Skeletal muscle cell (primary cell): ENCODE data around the gene NDUFA1.
"Not testable (repeated sequence)": the region's sequence is repeated elsewhere in the genome, so short reads cannot be mapped to it uniquely, and the experiment has no call there.

ENCODE experiments used
- DNase-seq: peaks from one replicate; pipeline ENCODE4 v3.0.0-alpha.2; 2010; ENCODE audit warnings: low read depth
- H3K4me3 ChIP-seq: 2 replicates; pipeline ENCODE4 v1.5.1; 2011; ENCODE audit warnings: low read depth, mild to moderate bottlenecking, control low read depth, low read length, moderate library complexity

Gene NDUFA1

DNA sequence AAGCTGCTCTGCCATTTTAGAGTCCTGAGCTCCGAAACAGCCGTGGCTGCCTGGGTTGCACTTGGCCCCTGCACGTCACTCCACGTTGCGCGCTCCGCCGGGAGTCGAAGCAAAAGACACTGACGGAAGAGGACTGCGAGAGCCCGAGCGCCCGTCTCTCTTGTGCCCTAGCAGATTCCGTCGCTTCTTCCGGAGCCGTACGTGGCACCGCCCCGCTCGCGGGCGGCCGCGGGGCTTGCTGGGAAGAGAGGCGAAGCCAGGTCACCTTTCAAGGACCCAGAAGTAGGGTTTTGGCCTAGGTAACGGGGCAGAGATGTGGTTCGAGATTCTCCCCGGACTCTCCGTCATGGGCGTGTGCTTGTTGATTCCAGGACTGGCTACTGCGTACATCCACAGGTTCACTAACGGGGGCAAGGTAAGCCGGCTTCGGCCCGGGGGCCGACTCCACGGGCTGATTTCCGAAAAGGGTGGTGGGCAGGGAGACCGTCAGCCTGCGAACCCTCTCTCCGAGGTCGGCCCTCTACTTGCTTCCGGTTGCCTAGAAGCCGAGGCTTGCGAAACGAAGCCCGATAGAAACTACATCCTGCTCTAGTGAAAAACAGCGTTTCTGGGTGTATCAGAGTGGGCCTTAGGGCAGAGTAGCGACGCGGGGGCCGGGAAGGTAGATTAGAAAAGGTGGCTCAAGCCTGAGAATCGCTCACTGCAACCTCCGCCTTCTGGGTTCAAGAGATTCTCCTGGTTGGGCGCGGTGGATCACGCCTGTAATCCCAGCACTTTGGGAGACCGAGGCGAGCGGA lies at the start of gene NDUFA1, which contains the start of gene RNF113A:
Gene NDUFA1 (plus strand): TSS at position 234 of the 797 bp plus-strand sequence. CDS start 80 bp downstream, at position 314.
Gene RNF113A (minus strand): TSS at position 135 of the 797 bp plus-strand sequence. CDS start 120 bp downstream, at position 15.
- H3K4me3 ChIP-seq, result peak within 1 kb of the TSS; percentile 69
- peak; percentile 53 for DNase-seq

DNA sequence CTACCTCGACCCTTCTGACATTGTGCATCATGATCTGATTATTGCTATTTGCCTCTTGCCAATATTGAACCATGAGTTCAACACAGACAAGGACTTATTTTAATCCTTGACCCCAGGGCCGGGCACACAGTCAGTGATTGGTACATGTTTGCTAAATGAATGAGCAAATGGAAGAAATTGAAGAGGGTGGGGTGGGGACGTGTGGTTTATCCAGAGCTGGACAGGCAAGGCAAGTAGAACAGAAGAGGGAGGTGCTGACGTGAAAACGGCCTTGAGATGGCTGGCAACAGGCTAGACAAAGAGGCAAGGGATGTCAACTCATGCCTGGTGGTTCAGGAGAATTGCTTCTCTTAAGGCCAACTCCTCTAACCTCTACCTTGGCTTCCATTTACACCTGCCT lies 47.4 kb upstream of the NDUFA1 start:
- H3K4me3 ChIP-seq, DNase-seq: not testable (repeated sequence)

DNA sequence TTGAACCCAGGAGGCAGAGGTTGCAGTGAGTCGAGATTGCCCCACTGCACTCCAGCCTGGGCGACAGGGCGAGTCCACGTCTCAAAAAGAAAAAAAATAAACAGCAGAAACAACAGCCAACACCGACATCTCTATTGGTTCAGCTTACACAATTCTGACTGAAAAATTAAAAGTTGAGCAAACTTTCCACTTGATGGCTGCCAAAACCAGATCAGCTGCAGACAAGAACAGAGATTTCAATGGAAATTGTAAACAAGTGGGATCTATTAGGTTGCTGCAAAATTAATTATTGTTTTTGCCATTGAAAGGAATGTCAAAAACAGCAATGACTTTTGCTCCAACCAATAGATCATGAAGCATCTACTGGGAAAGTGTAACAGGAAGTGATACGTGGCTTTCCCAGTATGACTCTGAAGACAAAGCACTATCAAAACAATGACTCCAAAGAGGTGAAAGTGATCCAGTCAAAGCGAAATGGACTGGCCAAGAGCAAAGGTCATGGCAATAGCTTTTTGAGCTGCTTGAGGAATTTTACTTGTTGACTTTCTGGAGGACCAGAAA lies 45.2 kb upstream of the NDUFA1 start:
- H3K4me3 ChIP-seq, result no peak overlapping the region
- no peak for DNase-seq

DNA sequence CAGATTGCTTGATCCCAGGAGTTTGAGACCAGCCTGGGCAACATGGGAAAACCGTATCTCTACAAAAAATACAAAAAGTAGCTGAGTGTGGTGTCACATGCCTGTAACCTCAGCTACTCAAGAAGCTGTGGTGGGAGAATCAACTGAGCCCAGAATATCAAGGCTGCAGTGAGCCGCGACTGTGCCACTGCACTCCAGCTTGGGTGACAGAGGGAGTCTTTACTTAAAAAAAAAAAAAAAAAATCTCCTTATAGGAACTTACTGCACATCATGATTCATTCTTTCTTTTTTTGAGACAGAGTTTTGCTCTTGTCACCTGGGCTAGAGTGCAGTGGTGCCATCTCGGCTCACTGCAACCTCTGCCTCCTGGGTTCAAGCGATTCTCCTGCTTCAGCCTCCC lies 43.2 kb upstream of the NDUFA1 start:
- no peak for DNase-seq
- H3K4me3 ChIP-seq, result no peak overlapping the region

DNA sequence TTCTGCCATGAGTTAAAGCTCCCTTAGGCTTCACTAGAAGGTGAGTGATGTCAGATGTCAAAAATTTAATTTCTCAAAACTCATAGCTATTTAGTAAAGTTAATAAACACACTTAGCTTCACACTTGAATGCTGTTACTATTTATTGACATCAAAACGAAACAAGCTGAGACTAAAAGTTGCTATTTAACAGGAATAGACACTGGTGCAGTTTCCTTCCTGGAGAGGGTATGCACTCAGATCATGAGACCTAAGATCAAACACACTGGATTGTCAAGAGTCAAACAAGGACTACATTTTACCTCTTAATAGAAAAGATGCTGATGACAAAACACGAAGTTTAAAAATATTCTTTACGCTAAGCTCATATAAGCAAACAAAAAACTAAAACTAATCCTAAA lies 37.7 kb upstream of the NDUFA1 start:
- DNase-seq, result no peak

DNA sequence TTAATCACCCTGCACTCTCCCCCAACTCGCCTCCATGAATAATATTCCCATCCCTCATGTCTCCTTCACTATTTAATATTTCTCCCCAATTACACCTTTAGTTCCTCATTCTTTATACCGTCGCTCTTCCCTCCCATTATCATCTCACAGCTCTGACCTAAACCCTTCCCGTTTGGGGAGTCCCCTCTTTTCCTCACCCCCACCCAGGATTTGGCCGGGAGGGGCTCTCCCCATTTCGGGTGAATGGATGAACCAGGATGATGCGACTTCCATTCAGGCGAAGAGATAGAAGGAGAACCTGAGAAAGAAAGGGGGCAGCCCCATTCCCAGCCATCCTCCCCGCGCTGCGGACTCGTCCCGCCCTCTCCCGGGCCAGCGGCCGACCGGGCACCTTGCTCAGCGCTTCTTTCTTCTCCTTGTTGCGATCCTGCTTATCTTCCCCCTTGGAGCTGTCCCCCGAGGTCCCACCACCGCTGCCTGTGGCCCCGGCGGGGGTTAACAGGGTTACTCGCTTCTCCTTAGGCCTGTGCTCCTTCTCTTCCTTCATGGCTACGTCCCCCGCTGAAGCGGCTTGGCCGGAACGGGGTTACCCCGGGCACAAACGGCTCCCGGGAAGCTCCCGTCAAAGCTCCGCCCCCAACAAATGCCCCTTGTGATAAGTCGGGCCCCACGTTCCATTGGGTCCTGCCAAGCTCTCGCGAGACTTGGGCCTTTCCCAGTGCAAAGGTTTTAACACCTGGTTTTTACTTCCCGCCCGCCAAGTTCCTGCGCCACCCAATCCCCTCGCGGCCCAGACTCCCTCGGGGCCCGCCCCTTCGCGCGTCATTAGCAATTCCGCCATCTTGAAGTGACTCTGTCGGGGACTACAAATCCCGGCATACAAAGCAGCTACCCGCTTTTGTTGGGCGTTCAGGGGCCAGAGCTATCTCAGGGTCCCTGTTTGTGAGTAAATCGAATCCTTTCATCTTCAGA lies 19.0 kb upstream of the NDUFA1 start, which contains the start of gene UPF3B:
Gene UPF3B (minus strand): TSS at position 582 of the 972 bp plus-strand sequence. CDS start 35 bp downstream, at position 547.
- peak within 1 kb of the TSS; percentile 75 for H3K4me3 ChIP-seq
- DNase-seq, result peak; percentile 93

More for the DNA sequence above, 37.7 kb upstream of the NDUFA1 start:
- H3K4me3 ChIP-seq, result no peak overlapping the region

DNA sequence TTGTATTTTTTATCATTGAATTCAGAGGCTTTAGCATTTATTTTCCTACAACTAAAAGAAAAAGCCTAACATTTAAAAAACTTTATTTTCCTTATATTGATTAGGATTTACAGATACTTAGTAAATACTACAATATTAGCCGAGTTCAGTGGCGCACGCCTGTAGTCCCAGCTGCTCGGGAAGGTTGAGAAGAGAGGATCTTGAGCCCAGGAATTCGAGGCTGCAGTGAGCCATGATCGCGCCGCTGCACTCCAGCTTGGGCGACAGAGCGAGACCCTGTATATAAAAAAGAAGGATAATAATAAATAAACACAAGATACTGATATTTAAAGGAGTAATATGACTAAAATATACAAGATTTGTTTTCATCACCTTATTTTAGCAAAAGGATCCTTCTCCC lies 18.2 kb upstream of the NDUFA1 start:
- no peak for DNase-seq
- peak overlapping the region; percentile 75 for H3K4me3 ChIP-seq

DNA sequence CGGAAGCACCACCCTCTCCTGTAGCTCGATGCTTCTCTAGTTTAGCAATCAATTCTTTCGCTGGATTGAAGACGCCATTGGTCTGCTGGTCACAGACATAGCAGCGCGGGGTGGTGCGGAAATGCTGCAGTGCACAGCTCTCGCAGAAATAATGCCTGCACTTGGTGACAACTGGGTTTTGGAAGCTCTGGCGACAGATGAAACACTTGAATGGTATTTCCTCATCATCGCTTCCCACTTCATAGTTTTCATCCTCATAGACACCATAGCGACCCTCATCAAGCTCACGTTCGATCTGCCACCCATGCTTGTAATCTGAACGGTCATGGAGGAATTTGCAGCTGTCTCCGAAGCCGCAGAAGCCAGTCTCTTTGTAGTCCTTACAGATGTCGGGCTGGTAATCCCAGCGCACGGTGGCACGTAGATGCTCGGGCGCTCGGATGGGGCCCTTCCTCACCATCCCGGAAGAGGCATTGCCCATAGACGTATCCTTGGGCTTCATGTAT lies 953 bp upstream of the NDUFA1 start:
- peak overlapping the region; percentile 69 for H3K4me3 ChIP-seq
- DNase-seq, result no peak

DNA sequence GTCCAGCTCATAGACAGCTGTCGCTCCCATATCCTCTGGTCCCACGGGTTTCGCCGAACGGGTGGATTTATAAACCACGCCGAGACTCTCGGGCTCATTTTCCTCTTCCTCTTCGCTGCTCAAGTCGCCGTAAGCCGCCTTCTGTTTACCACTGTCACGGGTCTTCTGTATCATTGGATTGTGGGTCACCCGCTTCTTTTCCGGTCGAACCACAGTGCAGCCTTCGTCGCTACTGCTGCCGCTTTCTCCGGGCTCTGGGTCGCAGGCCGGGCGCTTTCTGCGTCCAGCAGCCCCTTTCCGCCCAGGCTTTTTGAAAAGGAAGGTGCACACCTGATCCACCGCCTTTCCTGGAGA lies 410 bp upstream of the NDUFA1 start:
- H3K4me3 ChIP-seq, result peak overlapping the region; percentile 69
- DNase-seq, result no peak

DNA sequence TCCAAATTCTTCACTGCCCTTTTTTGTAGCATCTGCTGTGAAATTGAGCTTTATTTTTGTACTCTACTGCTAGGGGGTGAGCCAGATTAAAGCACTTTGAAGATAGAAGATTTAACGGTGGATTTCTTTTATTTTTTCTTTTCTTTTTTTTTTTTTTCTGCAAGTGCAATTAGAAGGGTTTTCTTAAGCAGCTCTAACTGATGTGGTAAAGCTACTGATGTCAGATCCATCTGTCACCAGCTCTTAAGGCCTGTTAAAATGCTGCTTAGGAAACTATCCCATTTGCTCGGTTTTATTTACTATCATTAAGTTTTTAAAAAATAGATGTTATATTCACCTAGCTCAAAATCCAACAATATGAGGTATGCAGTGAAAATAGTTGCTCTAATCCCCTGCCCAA lies 7.1 kb downstream of the NDUFA1 start:
- no peak overlapping the region for H3K4me3 ChIP-seq
- DNase-seq, result no peak

DNA sequence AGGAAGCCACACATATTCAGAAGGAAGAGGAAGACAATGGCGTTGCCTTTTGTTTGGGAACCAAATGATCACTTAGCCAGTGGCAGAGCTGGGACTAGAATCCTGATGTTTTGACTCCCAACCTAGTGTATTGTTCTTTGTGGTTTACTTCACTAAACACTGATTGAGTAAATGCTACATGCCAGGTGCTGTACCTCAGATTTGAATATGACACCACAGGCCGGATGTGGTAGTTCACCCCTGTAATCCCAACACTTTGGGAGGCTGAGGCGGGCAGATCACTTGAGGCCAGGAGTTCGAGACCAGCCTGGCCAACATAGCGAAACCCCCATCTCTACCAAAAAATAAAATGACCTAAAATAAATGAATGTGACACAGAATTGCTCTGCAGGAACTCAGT lies 8.4 kb downstream of the NDUFA1 start:
- no peak for DNase-seq
- no peak overlapping the region for H3K4me3 ChIP-seq

DNA sequence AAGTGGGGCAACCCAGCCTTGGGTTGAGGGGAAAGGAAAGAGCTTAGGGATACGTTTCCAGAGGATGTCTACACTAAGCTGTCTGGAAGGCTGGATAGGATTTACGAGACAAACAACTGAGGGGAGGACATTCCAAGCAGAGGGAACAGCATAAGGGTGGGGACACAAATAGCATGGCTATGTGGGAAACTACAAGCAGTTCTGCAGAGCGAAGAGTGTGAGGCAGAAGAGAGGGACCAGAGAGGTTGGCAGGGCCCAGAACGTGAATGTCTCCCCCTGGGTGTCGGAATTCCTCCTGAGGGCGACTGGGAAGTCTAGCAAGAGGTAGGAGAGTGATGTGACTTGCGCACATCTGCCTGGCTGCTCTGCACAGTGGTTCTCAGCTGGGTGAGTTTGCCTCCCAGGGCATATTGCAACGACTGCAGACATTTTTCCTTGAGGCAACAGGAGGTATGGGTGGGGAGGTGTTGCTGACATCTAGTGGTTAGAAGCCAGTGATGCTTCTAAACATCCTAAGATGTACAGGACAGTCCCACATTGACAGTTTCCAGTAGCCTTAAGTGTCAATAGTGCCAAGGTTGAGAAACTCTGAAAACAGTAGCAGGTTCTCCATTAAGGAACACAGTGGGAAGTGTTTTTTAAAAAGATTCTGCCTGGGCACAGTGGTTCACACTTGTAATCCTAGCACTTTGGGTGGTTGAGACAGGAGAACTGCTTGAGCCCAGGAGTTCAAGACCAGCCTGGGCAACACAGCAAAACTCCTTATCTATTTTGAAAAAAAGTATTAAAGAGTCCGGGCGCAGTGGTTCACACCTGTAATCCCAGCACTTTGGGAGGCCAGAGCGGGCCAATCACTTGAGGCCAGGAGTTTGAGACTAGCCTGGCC lies 9.2 kb downstream of the NDUFA1 start:
- H3K4me3 ChIP-seq, result no peak overlapping the region
- DNase-seq, result peak; percentile 19

DNA sequence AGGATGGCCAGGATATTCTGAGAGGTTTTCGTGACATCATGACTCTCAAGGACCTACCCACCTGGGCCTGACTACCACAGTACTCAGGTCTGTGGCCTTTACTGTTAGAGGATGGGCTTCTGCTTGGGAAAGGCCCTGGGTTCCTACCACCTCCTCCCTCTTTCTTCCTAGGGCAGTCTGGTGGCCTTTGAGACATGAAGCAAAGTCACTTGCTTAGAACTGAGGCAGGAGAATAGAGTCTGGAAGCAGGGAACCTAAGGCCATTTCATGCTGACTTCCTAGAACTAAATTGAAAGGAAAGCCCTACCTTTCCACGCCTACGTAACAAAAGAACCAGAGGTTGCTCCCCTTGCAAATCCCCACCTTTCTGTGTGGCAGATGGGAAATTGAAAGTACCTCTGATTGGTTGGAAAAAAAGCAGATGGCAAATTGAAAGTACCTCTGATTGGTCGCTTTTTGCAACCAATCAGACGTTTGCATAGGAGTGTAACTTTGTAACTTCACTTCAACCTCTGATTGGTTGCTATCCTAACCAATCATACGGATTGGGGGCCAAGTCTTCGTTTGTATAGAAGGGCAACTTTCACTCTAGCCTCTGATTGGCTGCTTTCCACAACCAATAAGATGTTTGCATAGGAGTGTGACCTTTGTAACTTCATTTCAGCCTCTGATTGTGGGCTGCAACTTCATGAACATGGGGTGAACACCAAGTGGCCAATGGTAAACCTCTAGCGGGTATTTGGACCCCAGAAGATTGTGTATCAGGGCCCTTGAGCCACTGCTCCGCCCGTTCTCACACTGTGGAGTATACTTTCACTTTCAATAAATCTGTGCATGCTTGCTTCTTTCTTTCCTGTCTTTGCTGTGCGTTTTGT lies 14.2 kb downstream of the NDUFA1 start:
- DNase-seq, result no peak
- no peak overlapping the region for H3K4me3 ChIP-seq

DNA sequence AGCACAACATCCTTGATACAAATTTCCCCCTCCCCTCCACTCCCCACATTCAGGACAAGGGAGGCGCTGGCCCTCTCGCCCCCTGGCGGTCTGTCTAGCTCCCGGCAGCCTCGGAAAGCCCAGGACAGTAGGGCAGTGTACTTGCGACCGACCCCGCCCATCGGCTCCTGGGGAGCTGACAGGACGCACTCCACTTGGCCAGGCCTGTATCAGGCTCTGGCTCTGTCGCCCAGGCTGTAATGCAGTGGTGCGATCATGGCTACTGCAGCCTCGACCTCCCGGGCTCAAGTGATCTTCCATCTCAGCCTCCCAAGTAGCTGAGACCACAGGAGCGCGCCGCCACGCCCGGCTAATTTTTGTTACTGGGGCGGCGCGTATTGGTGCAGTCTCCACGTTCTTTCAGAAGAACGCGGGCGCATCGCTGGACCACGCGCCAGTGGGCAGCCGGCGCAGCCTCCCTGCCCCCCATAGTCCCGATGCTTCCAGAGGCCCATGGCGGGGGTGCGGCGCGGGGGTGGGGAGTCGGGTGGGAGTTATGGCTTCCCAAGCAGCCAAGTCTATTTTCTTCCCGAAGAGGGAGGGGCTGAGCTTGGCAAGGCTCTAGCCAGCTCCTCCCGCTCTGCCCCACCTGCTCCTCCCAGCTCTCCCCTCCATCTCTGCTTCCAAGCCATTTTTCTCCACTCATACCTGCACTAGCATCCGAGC lies 16.2 kb downstream of the NDUFA1 start:
- no peak for DNase-seq
- H3K4me3 ChIP-seq, result peak overlapping the region; percentile 32

DNA sequence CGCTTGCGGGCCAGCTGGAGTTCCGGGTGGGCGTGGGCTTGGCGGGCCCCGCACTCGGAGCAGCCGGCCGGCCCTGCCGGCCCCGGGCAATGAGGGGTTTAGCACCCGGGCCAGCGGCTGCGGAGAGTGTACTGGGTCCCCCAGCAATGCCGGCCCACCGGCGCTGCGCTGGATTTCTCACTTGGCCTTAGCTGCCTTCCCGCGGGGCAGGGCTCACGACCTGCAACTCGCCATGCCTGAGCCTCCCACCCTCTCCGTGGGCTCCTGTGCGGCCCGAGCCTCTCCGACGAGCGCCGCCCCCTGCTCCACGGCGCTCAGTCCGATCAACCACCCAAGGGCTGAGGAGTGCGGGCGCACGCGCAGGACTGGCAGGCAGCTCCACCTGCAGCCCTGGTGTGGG lies 19.0 kb downstream of the NDUFA1 start:
- DNase-seq, result not testable (repeated sequence)

DNA sequence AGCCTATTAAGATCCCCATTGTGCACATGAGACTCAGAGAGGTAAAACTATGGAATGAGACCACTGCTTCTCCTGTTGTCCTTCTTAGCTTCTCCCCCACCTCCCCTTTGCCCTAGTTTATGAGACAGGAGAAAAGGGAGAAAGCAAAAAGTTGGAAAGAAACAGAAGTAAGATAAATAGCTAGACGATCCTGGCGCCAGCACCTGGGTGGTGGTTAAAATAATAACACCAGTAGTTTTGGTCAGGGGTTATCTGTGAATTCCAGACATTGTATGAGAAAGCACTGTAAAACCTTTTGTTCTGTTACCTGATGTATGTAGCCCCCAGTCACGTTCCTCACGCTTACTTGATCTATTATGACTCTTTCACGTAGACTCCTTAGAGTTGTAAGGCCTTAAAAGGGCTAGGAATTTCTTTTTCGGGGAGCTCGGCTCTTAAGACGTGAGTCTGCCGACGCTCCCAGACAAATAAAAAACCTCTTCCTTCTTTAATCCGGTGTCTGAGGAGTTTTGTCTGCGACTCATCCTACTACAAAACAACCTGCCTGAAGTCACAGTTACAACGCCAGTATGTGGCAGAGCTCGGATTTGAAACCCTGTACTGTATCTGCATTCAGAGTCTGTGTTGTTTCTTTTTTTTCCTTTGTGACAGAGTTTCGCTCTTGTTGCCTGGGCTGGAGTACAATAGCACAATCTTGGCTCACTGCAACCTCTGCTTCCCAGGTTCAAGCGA lies 20.5 kb downstream of the NDUFA1 start:
- not testable (repeated sequence) for DNase-seq, H3K4me3 ChIP-seq

More for the DNA sequence above, 19.0 kb downstream of the NDUFA1 start:
- H3K4me3 ChIP-seq, result not testable (repeated sequence)
